Measurements from ENCODE around the gene DNAJC16. TPM values are rescaled to one million over a fixed set of nuclear protein-coding genes. Genes with fewer than 3 reads are reported as not detected.
"Not testable (repeated sequence)": the region's sequence is repeated elsewhere in the genome, so short reads cannot be mapped to it uniquely, and the experiment has no call there.

DNAJC16 gene
- 10 to 100 TPM; 13.4 to 15.6 TPM for total RNA-seq

- no peaks in the 10 kb centered on the region for H3K27me3 Mint-ChIP-seq (ENCODE audit: low read depth)
- CTCF ChIA-PET: interaction anchor here (0.8 to 1.3 kb wide), 3 partner anchors 27 to 1434 kb away, joined by 3 read pairs; no protein-coding TSS in a partner anchor
- peak within 1 kb of the TSS; percentile 82 for H3K4me3 Mint-ChIP-seq
- DNase-seq: peak; percentile 99
- H3K27ac Mint-ChIP-seq: peak within 1 kb of the TSS; percentile 100
- peaks cover 49% of the 10 kb centered on the region for H3K4me1 Mint-ChIP-seq (ENCODE audit: low read depth)
- POLR2A ChIA-PET: interaction anchor here (0.6 to 1.4 kb wide), 3 partner anchors 8 to 171 kb away, joined by 3 to 5 read pairs (median 3); no protein-coding TSS in a partner anchor
- H3K36me3 Mint-ChIP-seq (ENCODE audit: low read depth): peaks cover 2% of the 10 kb centered on the region
- no peaks in the 10 kb centered on the region for H3K9me3 Mint-ChIP-seq (ENCODE audit: insufficient read depth)
- peak; percentile 68 for ATAC-seq
These were observed at the start of gene DNAJC16 for GRCh38 chr1:15526490-15527339. DNAJC16 (plus strand) TSS chr1:15526848; CDS start chr1:15529106, 2,258 bp downstream.

- Mint-ChIP-seq H3K4me1 (ENCODE audit: low read depth) (no peaks in the 10 kb centered on the region), H3K36me3 (ENCODE audit: low read depth) (no peaks in the 10 kb centered on the region), H3K9me3 (ENCODE audit: insufficient read depth) (no peaks in the 10 kb centered on the region), H3K4me3 (no peak overlapping the region), H3K27me3 (ENCODE audit: low read depth) (no peaks in the 10 kb centered on the region), H3K27ac (no peak overlapping the region)
- ChIA-PET POLR2A (no interaction called here), CTCF (no interaction called here)
- DNase-seq (no peak), ATAC-seq (no peak)
These were observed 49.7 kb upstream of the DNAJC16 start for GRCh38 chr1:15476927-15477326.

GRCh38 chr1:15477646-15478212 is 48.9 kb upstream of the DNAJC16 start:
- H3K27ac Mint-ChIP-seq: no peak overlapping the region
- H3K4me3 Mint-ChIP-seq: no peak overlapping the region
- H3K36me3 Mint-ChIP-seq (ENCODE audit: low read depth): no peaks in the 10 kb centered on the region
- no peaks in the 10 kb centered on the region for H3K4me1 Mint-ChIP-seq (ENCODE audit: low read depth)
- no peaks in the 10 kb centered on the region for H3K9me3 Mint-ChIP-seq (ENCODE audit: insufficient read depth)
- no peak for DNase-seq
- CTCF ChIA-PET: no interaction called here
- H3K27me3 Mint-ChIP-seq (ENCODE audit: low read depth): no peaks in the 10 kb centered on the region
- ATAC-seq: no peak
- POLR2A ChIA-PET: no interaction called here

- POLR2A ChIA-PET: no interaction called here
These were observed 46.8 kb upstream of the DNAJC16 start for GRCh38 chr1:15479654-15480347.

GRCh38 chr1:15482455-15482854 is 44.2 kb upstream of the DNAJC16 start:
- CTCF ChIA-PET; H3K27me3 Mint-ChIP-seq (ENCODE audit: low read depth); H3K4me3 Mint-ChIP-seq; H3K4me1 Mint-ChIP-seq (ENCODE audit: low read depth); ATAC-seq; H3K27ac Mint-ChIP-seq; DNase-seq; POLR2A ChIA-PET; H3K9me3 Mint-ChIP-seq (ENCODE audit: insufficient read depth); H3K36me3 Mint-ChIP-seq (ENCODE audit: low read depth): not testable (repeated sequence)

More at GRCh38 chr1:15479654-15480347, 46.8 kb upstream of the DNAJC16 start:
- Mint-ChIP-seq H3K4me3 (no peak overlapping the region), H3K9me3 (ENCODE audit: insufficient read depth) (no peaks in the 10 kb centered on the region), H3K4me1 (ENCODE audit: low read depth) (no peaks in the 10 kb centered on the region), H3K27me3 (ENCODE audit: low read depth) (no peaks in the 10 kb centered on the region), H3K27ac (no peak overlapping the region), H3K36me3 (ENCODE audit: low read depth) (no peaks in the 10 kb centered on the region)
- no peak for DNase-seq
- no peak for ATAC-seq
- CTCF ChIA-PET: no interaction called here

GRCh38 chr1:15482983-15483543 is 43.6 kb upstream of the DNAJC16 start:
- H3K27me3 Mint-ChIP-seq (ENCODE audit: low read depth); H3K9me3 Mint-ChIP-seq (ENCODE audit: insufficient read depth); H3K27ac Mint-ChIP-seq; ATAC-seq; H3K4me3 Mint-ChIP-seq; H3K4me1 Mint-ChIP-seq (ENCODE audit: low read depth); CTCF ChIA-PET; POLR2A ChIA-PET; H3K36me3 Mint-ChIP-seq (ENCODE audit: low read depth); DNase-seq: not testable (repeated sequence)

GRCh38 chr1:15483971-15484370 is 42.7 kb upstream of the DNAJC16 start:
- ChIA-PET POLR2A (no interaction called here), CTCF (no interaction called here)
- Mint-ChIP-seq H3K9me3 (ENCODE audit: insufficient read depth) (no peaks in the 10 kb centered on the region), H3K4me3 (no peak overlapping the region), H3K36me3 (ENCODE audit: low read depth) (no peaks in the 10 kb centered on the region), H3K27me3 (ENCODE audit: low read depth) (no peaks in the 10 kb centered on the region), H3K4me1 (ENCODE audit: low read depth) (no peaks in the 10 kb centered on the region), H3K27ac (no peak overlapping the region)
- ATAC-seq (no peak), DNase-seq (no peak)

- H3K27me3 Mint-ChIP-seq (ENCODE audit: low read depth); H3K4me1 Mint-ChIP-seq (ENCODE audit: low read depth); CTCF ChIA-PET; H3K36me3 Mint-ChIP-seq (ENCODE audit: low read depth); ATAC-seq; H3K27ac Mint-ChIP-seq; H3K4me3 Mint-ChIP-seq; DNase-seq; H3K9me3 Mint-ChIP-seq (ENCODE audit: insufficient read depth); POLR2A ChIA-PET: not testable (repeated sequence)
These were observed 42.2 kb upstream of the DNAJC16 start for GRCh38 chr1:15484443-15484842.

- no peak for ATAC-seq
- Mint-ChIP-seq H3K27me3 (ENCODE audit: low read depth) (no peaks in the 10 kb centered on the region), H3K4me1 (ENCODE audit: low read depth) (peaks cover 4% of the 10 kb centered on the region), H3K4me3 (no peak overlapping the region), H3K27ac (no peak overlapping the region), H3K9me3 (ENCODE audit: insufficient read depth) (no peaks in the 10 kb centered on the region), H3K36me3 (ENCODE audit: low read depth) (no peaks in the 10 kb centered on the region)
- DNase-seq: no peak
- POLR2A ChIA-PET: no interaction called here
- CTCF ChIA-PET: interaction anchor here (0.7 kb wide), 1 partner anchor 707 kb away, joined by 3 read pairs; no protein-coding TSS in a partner anchor
These were observed 41.0 kb upstream of the DNAJC16 start for GRCh38 chr1:15485636-15486035.

GRCh38 chr1:15486844-15487610 is 39.6 kb upstream of the DNAJC16 start:
- POLR2A ChIA-PET; CTCF ChIA-PET; H3K4me3 Mint-ChIP-seq; ATAC-seq; DNase-seq; H3K9me3 Mint-ChIP-seq (ENCODE audit: insufficient read depth); H3K27me3 Mint-ChIP-seq (ENCODE audit: low read depth); H3K27ac Mint-ChIP-seq; H3K36me3 Mint-ChIP-seq (ENCODE audit: low read depth): not testable (repeated sequence)
- peaks cover 11% of the 10 kb centered on the region for H3K4me1 Mint-ChIP-seq (ENCODE audit: low read depth)

- Mint-ChIP-seq H3K27ac (no peak overlapping the region), H3K9me3 (ENCODE audit: insufficient read depth) (no peaks in the 10 kb centered on the region), H3K4me1 (ENCODE audit: low read depth) (peaks cover 11% of the 10 kb centered on the region), H3K36me3 (ENCODE audit: low read depth) (no peaks in the 10 kb centered on the region), H3K27me3 (ENCODE audit: low read depth) (no peaks in the 10 kb centered on the region), H3K4me3 (no peak overlapping the region)
- ChIA-PET CTCF (no interaction called here), POLR2A (no interaction called here)
- DNase-seq (no peak), ATAC-seq (no peak)
These were observed 38.3 kb upstream of the DNAJC16 start for GRCh38 chr1:15488371-15488770.

Measured in activated CD8-positive, alpha-beta T cell treated with anti-CD3 and anti-CD28 coated beads, Interleukin-2, amount 10 ng/mL, durations not matched to agents 7 days and 5 days (primary cell).